ENCODE data around the gene EFNA4.

DNA sequence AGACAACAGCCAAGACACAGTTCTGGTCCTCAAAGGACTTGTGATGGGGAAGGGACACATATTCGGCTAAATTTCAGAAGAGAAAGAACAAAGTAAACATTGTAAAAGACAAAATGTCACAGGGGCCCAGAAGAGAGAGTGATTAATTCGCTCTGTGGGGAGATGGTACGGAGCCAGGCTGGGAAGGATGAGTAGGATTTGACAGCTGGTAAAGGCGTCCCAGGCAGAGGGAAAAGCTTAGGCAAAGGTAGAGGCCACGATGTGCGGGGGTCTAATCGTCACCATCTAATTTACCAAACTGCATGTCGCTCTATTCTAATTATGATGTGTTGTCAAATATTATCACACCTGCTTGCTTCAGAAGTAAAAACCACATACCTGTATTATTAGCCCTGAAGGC is 46.8 kb downstream of the EFNA4 start:
- TF ChIP-seq, protein P1, sequence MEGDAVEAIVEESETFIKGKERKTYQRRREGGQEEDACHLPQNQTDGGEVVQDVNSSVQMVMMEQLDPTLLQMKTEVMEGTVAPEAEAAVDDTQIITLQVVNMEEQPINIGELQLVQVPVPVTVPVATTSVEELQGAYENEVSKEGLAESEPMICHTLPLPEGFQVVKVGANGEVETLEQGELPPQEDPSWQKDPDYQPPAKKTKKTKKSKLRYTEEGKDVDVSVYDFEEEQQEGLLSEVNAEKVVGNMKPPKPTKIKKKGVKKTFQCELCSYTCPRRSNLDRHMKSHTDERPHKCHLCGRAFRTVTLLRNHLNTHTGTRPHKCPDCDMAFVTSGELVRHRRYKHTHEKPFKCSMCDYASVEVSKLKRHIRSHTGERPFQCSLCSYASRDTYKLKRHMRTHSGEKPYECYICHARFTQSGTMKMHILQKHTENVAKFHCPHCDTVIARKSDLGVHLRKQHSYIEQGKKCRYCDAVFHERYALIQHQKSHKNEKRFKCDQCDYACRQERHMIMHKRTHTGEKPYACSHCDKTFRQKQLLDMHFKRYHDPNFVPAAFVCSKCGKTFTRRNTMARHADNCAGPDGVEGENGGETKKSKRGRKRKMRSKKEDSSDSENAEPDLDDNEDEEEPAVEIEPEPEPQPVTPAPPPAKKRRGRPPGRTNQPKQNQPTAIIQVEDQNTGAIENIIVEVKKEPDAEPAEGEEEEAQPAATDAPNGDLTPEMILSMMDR (IDR thresholded peaks at IDR 0.05; ENCODE audit: control extremely low read depth in 1 of 3, insufficient read depth in 1 of 3, low read depth in 1 of 3, low read length in 3 of 3), result no peak
- TF ChIP-seq, protein P2, sequence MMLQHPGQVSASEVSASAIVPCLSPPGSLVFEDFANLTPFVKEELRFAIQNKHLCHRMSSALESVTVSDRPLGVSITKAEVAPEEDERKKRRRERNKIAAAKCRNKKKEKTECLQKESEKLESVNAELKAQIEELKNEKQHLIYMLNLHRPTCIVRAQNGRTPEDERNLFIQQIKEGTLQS (IDR thresholded peaks at IDR 0.05; ENCODE audit: insufficient read depth, low read depth, low read length), result no peak
- TF ChIP-seq CREB1 (IDR thresholded peaks at IDR 0.05) (no peak), KDM4A (IDR thresholded peaks at IDR 0.05; ENCODE audit: low read depth, low read length, severe bottlenecking) (no peak), SP1 (IDR thresholded peaks at IDR 0.05; ENCODE audit: low read depth, low read length) (no peak), RFX5 (IDR thresholded peaks at IDR 0.05; ENCODE audit: borderline replicate concordance, low read depth, low read length) (no peak), NRF1 (IDR thresholded peaks at IDR 0.05; ENCODE audit: low read depth, low read length) (no peak), POLR2AphosphoS5 (IDR thresholded peaks at IDR 0.05; ENCODE audit: low read depth, low read length) (no peak), RAD21 (IDR thresholded peaks at IDR 0.05 in 1 of 2, conservative IDR thresholded peaks at IDR 0.05 in 1 of 2; ENCODE audit: low read depth in 2 of 2, low read length in 2 of 2) (no peak)
- TF ChIP-seq, protein P3, sequence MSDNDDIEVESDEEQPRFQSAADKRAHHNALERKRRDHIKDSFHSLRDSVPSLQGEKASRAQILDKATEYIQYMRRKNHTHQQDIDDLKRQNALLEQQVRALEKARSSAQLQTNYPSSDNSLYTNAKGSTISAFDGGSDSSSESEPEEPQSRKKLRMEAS (IDR thresholded peaks at IDR 0.05), result no peak

Measured in H1 (cell line).